NCI-H1694 (cell line): ENCODE data around the gene PDE4D.

Experiments used
- DNase-seq: peaks from one replicate; lab custom pipeline; 2025; lab: John Stamatoyannopoulos, UW

Gene PDE4D

DNA sequence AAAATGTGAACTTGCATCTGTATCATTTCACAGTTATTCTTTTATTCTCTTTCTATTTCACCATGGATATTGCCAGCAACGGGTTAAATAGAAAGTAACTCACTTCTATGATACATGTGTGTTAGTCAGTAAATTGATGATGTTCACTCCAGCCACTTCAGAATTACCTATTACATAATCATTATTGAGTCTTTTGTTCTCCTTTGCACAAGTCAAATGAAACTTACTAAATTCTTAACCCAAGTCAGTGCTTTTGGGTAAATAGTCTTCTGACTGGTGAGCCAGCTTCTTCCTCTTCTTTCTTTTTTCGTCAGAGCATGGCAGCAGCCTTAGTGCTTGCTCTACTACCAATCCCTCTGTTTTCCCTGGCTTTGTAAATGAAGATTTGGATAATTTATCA, 966.3 kb downstream of the PDE4D start:
- no peak for DNase-seq

DNA sequence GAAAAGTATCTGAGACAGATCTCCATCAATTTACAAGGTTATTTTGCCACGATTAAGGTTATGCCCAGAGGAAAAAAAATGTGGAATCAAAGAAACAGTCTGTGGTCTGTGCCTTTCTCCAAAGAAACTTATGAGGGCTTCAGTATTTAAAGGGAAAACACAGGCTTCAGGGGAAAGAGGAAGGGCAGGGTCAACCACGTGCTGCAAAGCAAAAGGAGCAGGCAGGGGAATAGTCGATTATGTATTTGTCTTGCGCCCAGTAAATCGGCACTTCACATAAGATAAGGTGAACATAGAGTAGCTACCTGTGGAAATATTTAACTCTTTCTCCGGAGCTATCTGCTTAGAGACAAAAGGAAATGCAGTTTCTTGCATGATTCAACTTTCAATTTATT, 967.0 kb downstream of the PDE4D start:
- DNase-seq: no peak

DNA sequence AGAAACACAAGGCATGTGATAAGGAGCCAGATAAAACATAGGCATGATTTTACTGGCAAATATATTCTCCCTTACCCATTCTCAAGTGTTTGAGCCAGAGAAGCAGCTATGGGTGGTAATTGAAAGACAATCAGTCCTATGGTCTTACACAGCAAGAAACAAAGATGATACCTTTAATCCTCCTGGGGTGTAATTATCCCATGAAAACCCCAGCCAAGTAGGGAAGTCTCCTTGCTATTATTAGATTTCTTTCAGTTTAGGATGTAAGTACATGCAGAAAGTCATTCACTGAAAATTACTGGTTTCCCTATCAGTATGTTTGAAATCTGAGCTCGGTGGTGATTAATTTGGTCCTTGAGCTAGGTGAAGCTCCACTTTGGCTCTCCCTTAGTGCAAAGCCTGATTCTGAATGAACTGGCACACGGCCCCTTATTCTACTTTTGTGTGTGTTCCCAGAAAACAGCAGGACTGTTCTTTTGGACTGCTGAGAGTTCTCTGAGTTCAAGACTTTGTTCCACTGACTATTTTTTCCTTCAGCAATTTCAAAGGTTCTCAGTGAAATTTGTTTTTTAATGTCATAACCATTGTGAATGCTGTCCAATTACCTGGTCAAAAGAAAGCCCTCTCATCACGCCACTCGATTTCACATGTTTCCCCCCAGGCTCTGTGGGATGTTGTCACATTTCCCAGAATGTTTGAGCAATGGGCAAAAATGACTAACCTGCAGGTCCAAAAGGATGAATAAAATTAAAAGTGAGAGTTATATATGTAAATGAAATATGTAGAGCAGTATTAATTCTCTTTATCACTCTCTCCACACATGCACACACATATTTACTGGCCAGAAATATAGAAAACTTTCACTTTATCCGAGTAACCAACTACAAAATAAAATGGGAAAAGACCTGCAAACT, 967.6 kb downstream of the PDE4D start:
- no peak for DNase-seq

DNA sequence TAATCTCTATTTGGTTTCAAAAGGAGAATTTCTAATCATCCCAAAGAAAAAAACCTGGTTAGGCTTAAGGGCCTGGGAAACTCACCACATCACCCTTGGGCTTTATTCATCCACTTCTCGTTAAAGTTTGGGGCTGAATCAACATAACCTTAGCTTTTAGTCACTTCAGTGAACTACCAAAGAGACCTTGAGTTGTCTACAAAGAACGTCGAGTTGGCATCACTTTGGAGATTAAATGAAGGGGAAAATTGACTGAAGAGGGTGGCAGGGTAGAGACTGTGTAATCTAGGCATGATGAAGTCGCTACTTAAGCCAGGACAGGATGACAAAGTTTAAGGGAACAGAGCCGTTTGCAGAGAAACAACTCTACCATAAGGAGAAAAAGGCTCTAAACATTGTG, 969.2 kb downstream of the PDE4D start:
- DNase-seq: no peak

DNA sequence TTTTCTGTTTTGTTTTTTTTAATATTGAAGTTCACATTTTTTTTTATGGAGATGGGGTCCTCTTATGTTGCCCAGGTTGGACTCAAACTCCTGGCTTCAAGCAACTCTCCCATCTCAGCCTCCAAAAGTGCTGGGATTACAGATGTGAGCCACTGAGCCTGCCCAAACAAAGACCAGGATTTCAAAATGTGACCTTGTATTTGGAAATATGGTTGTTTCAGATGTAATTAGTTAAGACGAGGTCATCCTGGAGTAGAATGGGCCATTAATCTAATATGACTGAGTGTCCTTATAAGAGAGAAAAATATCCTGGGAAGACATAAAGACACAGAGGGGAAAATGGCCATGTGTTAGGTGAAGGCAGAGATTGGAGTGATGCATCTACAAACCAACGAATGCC, 970.2 kb downstream of the PDE4D start:
- no peak for DNase-seq

DNA sequence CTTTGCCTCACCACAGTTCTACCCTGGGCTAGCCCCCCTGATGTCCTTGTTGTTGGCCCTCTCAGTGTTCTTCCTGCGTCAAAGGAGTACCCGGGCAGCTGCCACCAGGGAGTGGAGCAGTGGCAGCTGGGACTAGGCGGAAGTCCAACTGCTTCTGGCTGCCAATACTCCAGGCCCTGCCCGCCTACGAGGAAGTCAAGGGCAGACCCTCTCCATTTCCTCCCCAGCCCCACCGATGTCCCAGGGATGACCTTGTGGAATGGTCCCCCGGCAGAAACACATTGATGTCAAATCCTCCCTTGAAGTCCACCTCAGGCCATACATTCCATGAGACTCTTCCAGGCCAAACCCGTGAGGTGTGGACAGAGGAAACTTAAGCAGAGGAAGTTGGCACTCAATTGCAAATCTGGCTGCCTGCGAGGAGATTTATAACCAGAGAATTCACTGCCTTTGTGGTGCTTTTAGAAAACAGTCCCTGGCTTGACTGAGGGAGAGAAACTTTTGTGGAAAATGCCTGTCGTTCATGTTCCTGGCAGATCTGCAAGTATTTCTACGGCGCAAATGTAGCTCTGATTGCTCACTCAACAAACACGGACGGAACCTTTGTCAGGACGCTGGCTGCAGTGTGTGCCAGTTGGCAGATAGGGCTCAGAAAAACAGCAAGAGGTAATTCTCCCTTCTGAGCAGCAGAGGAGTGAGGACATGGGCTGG, 970.9 kb downstream of the PDE4D start:
- no peak for DNase-seq

DNA sequence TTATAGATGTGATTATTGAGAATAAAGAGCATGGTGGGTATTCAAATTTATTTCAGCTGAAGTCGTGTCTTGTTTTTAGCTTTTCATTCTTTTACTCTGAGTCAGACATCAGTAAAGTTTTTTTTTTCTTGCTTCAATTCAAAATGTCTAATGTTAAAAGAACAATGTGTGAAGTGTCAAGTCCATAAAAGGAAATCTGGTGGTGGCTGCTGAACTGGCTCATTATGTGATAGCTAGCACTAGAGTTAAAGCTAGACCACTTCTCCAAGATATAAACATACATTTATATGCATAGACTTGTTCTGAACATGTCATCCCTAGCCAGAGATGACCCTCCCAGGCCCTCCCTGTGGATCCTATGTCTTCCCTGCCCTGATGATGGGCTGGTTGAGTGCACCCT, 972.4 kb downstream of the PDE4D start:
- DNase-seq: no peak

DNA sequence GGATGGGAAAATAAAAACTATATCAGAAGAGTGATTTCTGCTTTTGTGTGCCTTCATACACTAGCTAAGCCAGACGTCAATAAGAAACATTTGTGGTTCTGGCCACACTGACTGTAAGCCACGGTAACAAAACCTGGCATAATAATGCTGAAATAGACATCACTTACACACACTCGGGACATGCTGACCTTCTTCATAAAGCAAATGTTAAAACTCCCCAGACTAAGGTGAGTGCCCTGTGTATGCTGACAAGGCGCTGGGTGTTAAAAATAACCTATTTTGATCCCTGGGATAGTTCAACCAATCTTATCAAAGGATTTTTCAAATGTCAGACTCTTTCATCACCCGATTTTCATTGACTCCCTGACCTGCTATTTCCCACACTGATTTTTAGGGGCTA, 973.7 kb downstream of the PDE4D start:
- no peak for DNase-seq
